ENCODE measurements around the gene ZNF689.

ZNF689 gene

DNA sequence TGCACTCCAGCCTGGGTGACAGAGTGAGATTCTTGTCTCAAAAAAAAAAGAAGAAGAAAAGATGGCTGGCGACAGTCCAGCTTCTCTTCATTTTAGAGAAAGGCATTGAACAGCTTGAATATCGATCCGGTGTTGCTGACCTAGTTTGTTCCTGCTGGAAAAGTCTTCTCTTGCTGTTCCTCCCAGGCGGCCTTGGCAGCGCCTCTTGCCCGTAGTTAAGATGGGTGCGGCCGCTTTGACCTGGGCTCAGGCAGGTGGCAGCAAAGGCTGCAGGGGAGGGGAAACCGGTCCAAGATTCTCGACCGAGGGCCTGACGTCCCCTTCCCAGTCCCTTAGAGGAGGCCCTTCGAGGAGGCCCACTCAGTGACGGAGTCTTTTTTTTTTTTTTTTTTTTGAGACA lies 48.2 kb downstream of the ZNF689 start:
- no peak for DNase-seq (ENCODE audit: low read depth in 2 of 2)

DNA sequence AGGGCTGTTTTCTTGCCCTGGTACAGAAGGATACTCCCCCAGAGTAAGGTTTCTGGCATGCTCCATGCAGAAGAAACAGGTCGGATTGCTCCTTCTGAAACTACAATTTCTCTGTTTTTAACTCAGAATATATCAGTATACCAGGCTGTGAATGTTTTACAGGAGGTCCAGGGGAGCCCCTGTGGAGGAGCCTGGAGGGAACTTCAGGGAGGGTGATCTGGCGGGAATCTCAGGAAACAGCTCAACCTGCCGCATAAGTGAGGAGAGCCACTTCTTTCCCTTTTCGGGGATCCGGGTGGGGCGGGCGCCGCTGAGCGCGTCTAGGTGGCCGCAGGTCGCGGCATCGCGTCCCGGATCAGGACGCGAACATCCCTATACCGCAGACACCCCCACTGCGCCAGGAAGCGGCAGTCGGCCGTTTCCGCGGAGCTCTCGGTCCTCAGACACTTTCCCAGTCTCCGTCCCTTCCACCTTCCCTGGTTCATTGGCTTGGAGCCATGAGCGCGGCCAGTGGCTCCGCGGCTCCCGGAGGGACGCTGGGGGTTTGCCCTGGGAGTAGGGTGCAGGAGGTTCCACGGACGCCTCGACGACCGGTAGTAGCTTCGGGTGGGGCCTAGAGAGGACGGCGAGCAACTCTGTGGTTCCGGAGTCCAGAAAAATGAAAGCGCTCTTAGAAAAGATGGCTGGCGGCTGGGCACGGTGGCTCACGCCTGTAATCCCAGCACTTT lies 48.9 kb downstream of the ZNF689 start:
- no peak for DNase-seq (ENCODE audit: low read depth in 2 of 2)

DNA sequence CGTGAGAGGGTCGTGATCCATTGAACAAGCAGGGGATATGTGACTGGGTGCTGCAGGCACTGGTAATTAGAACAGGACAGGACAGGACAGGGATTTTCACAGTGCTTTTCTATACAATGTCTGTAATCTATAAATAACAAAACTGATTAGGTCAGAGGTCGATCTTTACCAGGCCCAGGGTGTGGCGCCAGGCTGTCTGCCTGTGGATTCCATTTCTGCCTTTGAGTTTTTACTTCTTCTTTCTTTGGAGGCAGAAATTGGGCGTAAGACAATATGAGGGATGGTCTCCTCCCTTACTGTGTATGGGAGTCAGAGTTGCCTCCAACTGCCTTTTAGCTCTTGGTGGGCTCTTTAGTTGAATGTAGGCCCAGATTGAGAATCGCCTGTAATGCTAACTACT lies 50.5 kb downstream of the ZNF689 start:
- no peak for DNase-seq (ENCODE audit: low read depth in 2 of 2)

DNA sequence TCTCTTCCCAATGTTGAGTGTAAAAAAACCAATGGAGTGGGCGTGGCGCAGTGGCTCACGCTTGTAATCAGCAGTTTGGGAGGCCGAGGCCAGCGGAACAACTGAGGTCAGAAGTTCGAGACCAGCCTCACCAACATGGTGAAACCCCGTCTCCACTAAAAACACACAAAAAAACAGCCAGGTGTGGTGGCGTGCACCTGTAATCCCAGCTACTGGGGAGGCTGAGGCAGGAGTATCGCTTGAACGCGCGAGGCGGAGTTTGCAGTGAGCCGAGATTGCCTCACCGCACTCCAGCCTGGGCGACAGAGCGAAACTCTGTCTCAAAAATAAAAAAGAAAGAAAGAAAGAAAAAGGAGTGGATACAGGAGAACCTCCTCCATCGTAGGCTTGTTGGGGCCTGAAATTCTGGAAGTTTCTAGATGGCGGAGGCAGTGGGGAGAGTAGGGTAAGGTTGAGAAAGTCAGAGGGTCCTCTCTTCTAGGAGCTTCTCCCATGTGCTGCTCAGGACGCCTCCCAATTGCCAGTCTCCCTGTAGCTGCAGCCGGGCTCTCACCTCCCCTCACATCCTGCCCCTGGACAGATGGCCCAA lies 51.3 kb downstream of the ZNF689 start:
- DNase-seq (ENCODE audit: low read depth in 2 of 2) = no peak

DNA sequence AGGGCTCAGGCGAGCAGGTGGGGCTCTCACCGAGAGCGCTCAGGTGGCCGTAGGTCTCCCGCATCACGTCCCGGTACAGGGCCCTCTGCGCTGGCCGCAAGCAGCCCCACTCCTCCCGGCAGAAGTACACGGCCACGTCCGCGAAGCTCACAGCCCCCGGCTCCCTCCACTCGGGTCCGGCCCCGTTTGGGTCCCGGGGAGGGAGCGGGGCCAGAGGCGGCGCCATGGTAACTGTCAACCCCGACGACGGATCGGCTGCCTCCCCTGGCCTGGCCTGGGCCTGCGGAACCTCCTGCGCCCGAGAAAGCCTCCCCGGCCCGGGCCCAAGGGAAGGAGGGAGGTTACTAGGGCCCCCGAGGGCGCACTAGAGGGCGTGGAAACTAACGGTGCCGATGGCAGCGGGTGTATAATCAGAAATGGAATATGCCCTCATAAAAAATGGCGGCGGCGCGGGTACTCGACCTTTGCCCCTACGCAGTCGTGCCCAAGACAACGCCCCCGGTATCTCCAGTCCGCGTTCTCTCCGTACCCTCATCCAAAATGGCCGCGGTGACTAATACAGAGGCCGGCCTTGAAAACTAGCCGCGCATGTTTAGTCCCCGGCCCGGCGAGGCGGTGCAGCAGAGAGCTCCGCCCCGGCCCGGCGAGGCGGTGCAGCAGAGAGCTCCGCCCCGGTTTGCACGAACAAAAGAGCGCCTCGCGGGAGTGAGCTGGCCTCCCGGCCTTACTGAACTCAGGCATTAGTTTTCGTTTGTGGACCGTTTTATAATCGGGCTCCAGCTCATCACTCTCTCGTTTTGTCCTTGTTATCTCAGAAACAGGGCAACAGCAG lies 52.0 kb downstream of the ZNF689 start, which contains the start of gene ZNF764:
TSS of gene ZNF764 (minus strand) at position 418 of the 832 bp plus-strand sequence. CDS start at position 226, 192 bp downstream.
- DNase-seq (ENCODE audit: low read depth in 2 of 2) = peak; percentile 96 to 98

DNA sequence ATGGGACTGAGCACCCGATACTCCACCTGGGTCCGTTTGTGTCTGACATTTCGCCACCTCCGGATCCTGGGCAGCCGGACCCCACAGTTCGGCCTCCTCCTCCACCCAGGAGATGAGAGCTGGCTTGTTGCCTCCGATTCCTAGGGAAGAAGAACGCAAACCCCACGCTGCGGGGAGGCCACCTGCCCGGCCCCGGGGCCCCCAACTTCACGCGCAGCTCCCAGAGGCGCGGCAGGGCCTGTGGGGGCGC lies 52.6 kb downstream of the ZNF689 start:
- no peak for DNase-seq (ENCODE audit: low read depth in 2 of 2)

DNA sequence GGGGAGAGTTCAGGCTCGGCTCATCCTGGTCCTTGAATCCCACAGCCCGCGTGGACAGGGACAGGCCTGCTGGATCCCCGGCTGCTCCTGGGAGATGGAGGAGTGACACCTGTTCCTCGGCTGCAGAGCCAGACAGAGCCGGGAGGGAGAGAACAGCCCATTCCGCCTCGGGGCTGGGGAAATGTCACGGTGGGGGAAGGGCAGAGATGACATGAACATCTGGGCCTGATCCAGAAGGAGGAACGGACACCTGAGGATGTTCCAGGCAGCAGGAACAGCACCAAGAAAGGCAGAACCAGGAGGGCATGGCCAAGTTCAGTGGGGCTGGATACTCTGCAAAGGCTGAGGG lies 54.1 kb downstream of the ZNF689 start:
- no peak for DNase-seq (ENCODE audit: low read depth in 2 of 2)

DNA sequence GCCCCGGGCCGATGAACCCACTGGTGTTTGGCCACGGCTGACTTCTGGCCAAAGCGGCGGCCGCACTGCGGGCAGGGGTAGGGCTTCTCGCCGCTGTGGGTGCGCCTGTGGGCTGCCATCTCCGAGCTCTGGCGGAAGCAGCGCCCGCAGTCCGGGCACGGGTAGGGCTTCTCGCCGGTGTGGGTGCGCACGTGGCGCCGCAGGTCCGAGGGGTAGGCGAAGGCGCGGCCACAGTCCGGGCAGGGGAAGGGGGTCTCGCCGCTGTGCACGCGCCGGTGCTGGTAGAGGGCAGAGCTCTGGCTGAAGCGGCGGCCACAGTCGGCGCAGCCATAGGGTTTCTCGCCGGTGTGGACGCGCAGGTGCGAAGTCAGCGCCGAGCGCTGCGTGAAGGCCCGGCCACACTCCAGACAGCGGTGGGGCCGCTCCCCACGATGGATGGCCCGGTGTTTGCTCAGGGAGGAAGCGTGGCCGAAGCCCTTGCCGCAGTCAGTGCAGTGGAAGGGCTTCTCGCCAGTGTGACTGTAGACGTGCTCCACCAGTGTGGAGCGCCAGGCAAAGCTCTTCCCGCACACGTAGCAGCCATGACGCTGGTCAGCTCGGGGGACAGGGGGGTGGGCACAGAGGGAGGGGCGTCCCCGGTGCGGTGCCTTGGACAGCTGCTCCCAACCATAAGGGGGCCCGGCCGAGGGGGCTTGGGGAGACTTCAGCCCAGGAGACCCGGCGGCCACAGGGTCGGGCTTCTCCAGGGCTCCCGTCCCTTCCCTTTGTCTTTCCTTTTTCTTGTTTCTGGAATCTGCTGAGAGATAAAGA lies 54.7 kb downstream of the ZNF689 start:
- DNase-seq (ENCODE audit: low read depth in 2 of 2) = no peak

DNA sequence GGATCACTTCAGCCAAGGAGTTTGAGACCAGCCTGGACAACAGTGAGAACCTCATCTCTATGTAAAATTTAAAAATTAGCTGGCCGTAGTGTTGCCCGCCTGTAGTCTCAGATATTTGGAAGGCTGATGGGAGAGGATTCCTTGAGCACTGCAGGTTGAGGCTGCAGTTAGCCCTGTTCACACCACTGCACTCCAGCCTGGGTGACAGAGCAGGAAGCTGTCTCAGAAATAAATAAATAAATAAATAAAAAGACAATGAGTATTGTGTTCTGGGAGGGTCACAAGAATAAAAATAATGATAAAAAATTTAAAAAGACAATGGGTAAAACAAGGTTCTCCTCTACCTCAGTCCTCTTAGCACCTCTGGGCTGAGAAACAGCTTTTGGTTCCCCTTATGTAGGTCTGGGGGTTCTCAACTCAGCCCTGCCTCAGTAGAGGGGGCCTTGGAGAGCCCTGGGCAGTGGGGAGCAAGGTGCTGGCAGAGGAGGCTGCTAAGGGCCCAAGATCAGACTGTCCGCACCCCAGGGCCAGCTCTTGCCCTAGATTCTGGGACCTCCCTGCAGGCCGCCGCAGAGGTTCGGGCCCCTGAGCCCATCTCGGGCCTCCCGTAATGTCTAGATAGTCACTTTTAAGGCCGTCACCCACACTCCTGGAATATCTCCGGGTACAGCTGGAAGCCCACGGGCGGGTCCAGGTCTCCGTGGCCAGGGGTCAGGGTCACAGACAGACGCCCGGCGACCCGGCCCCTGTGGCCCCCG lies 55.5 kb downstream of the ZNF689 start:
- no peak for DNase-seq (ENCODE audit: low read depth in 2 of 2)

DNA sequence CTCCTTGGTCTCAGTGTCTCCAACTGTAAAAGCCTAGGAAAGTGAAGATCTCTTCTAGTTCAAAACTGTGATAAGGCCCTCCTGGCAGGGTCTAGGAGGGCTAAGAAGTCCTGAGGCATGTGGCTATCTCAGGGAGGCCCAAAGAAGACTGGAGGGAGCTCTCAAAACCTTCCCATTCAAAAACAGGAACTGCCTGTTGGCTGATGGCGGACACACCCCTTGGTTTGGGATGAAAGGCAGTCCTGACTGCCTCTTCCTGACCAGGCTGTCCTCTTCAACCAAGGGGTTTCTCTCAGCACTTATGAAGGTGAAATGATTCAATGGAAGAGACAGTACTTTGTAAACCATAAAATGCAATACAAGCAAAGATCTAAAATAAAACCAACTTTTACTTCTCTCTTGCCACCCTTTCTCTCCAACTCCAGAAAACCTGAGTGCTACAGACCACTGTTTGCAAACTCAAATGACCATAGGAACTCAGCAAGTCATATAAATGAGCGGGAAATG lies 56.7 kb downstream of the ZNF689 start:
- DNase-seq (ENCODE audit: low read depth in 2 of 2) = no peak

DNA sequence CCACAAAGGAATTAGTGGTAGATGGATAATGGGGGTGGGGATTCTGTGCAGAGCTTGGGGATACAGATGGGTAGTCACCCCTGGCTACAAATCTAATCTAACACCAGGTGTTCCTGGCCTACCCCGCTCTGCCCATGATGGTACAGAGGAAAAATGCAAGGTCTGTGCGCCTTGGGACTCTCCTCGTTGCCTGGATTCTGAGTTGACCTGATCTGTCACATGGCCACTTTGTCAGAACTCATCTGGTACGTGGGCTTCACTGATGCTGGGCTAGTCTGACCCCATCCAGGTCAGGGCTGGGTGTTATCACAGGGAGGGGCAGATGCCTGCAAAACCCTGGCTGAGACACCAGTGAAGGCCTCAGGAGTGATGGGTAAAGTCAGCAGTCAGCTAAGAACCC lies 57.2 kb downstream of the ZNF689 start:
- no peak for DNase-seq (ENCODE audit: low read depth in 2 of 2)

Measured in stimulated activated CD8-positive, alpha-beta memory T cell treated with anti-CD3 and anti-CD28 coated beads, Interleukin-7, amount 100 ng/mL, for 4 hours (primary cell).